HepG2 (cell line): ENCODE data around the gene PLSCR3. TPM values are rescaled to one million over a fixed set of nuclear protein-coding genes. Genes with fewer than 3 reads are reported as not detected.

Source experiments
- ARHGAP35 ChIP-seq: sonication (generic); formaldehyde crosslinking; IDR thresholded peaks from 2 replicates; pipeline ENCODE4 v1.9.0; 2022; ENCODE audit warnings: mild to moderate bottlenecking, inconsistent platforms, moderate library complexity, missing genetic modification reagents, borderline replicate concordance
- ATAD3A ChIP-seq: sonication (generic); formaldehyde crosslinking; IDR thresholded peaks from 2 replicates; pipeline ENCODE4 v1.4.0; 2020; ENCODE audit warnings: missing genetic modification reagents
- CEBPB ChIP-seq: IDR thresholded peaks from 2 replicates; pipeline ENCODE4 v1.6.1; 2011; ENCODE audit warnings: low read depth, low read length, improper control_type of control experiment, borderline replicate concordance
- DMTF1 ChIP-seq: sonication (generic); formaldehyde crosslinking; IDR thresholded peaks from 2 replicates; pipeline ENCODE4 v1.4.0; 2020; ENCODE audit warnings: mild to moderate bottlenecking, missing genetic modification reagents
- DPF2 ChIP-seq: sonication (generic); formaldehyde crosslinking; IDR thresholded peaks from 2 replicates; pipeline ENCODE4 v1.4.0; 2020; ENCODE audit warnings: mild to moderate bottlenecking, low read depth, missing genetic modification reagents, borderline replicate concordance
- E2F2 ChIP-seq: sonication (generic); formaldehyde crosslinking; IDR thresholded peaks from 2 replicates; pipeline ENCODE4 v1.4.0; 2020; ENCODE audit warnings: missing genetic modification reagents, borderline replicate concordance
- HCFC1 ChIP-seq: fragments of 150-350 bp; IDR thresholded peaks from 2 replicates; pipeline ENCODE4 v1.6.1; 2014; ENCODE audit warnings: low read depth, low read length
- HNRNPH1 ChIP-seq: fragments of 200-400 bp; formaldehyde crosslinking; optimal IDR thresholded peaks from 2 replicates; pipeline ENCODE3; 2017; ENCODE audit warnings: mild to moderate bottlenecking, low read depth, low read length
- KDM2A ChIP-seq: sonication (generic); formaldehyde crosslinking; IDR thresholded peaks from 2 replicates; pipeline ENCODE4 v1.4.0; 2020; ENCODE audit warnings: low read depth, missing genetic modification reagents, borderline replicate concordance
- NFYC ChIP-seq: IDR thresholded peaks from 2 replicates; pipeline ENCODE4 v1.6.1; 2016; ENCODE audit warnings: missing genetic modification reagents, missing compliant biosample characterization
- RCOR2 ChIP-seq: IDR thresholded peaks from 2 replicates; pipeline ENCODE4 v1.6.1; 2016; ENCODE audit warnings: missing biosample characterization, missing genetic modification reagents
- SAFB2 ChIP-seq: sonication (generic); formaldehyde crosslinking; IDR thresholded peaks from 2 replicates; pipeline ENCODE4 v1.5.1; 2020; ENCODE audit warnings: missing genetic modification reagents, low read depth, mild to moderate bottlenecking, borderline replicate concordance
- SIN3B ChIP-seq: fragments of 150-350 bp; IDR thresholded peaks from 2 replicates; pipeline ENCODE4 v1.6.1; 2014; ENCODE audit warnings: low read length
- SMARCE1 ChIP-seq: fragments of 450-650 bp; IDR thresholded peaks from 2 replicates; pipeline ENCODE4 v1.6.1; 2017; ENCODE audit warnings: borderline replicate concordance
- ZNF205 ChIP-seq: IDR thresholded peaks from 2 replicates; pipeline ENCODE4 v1.6.1; 2018; ENCODE audit warnings: missing biosample characterization, missing genetic modification reagents
- ZNF333 ChIP-seq: sonication (generic); formaldehyde crosslinking; IDR thresholded peaks from 2 replicates; pipeline ENCODE4 v1.4.0; 2020; ENCODE audit warnings: mild to moderate bottlenecking, missing genetic modification reagents, borderline replicate concordance
- ZNF484 ChIP-seq: sonication (generic); formaldehyde crosslinking; IDR thresholded peaks from 2 replicates; pipeline ENCODE4 v1.5.1; 2020; ENCODE audit warnings: mild to moderate bottlenecking, low read depth, missing genetic modification reagents, borderline replicate concordance
- ZNF614 ChIP-seq: IDR thresholded peaks from 2 replicates; pipeline ENCODE4 v1.6.1; 2018; ENCODE audit warnings: missing biosample characterization, missing genetic modification reagents, inconsistent platforms, borderline replicate concordance
- ZNF616 ChIP-seq: sonication (generic); formaldehyde crosslinking; IDR thresholded peaks from 2 replicates; pipeline ENCODE4 v1.5.0; 2020; ENCODE audit warnings: low read depth, mild to moderate bottlenecking, missing genetic modification reagents
- ZNF629 ChIP-seq: sonication (generic); formaldehyde crosslinking; conservative IDR thresholded peaks from 2 replicates; pipeline ENCODE4 v1.5.0; 2020; ENCODE audit warnings: missing genetic modification reagents
- ZNF773 ChIP-seq: sonication (generic); formaldehyde crosslinking; IDR thresholded peaks from 2 replicates; pipeline ENCODE4 v1.4.0; 2020; ENCODE audit warnings: missing genetic modification reagents, borderline replicate concordance
- ZNF781 ChIP-seq: sonication (generic); formaldehyde crosslinking; IDR thresholded peaks from 2 replicates; pipeline ENCODE4 v1.5.1; 2020; ENCODE audit warnings: borderline replicate concordance, mild to moderate bottlenecking, missing genetic modification reagents; ENCODE audit errors: not compliant biosample characterization
- polyA plus RNA-seq, 8 experiments: library from polyadenylated mRNA; depleted of rRNA in 3 of 8; stranded (reverse) in 7 of 8; unstranded in 1 of 8; fragments of >200 nt; fragmentation: Illumina TruSeq in 4 of 8; extraction: Trizol in 4 of 8; gene quantifications; 2 replicates each; pipeline versions ENCODE4 v1.2.1 to v1.2.3, GENCODE V29; 2011 to 2016; ENCODE audit warnings: low read depth in 4 of 8, missing spikeins in 1 of 8, mixed read lengths in 1 of 8; ENCODE audit not compliant: insufficient read depth in 1 of 8
- total RNA-seq, 5 experiments: library from RNA; depleted of rRNA; stranded (reverse); fragments of >200 nt; fragmentation: Illumina TruSeq; extraction: Trizol; gene quantifications; 2 replicates each; pipeline ENCODE4 v1.2.3, GENCODE V29; 2016; ENCODE audit warnings: low read depth in 1 of 5
- TF ChIP-seq, protein P1 (sequence below): sonication (generic); formaldehyde crosslinking; IDR thresholded peaks from 2 replicates; pipeline ENCODE4 v1.4.0; 2020; ENCODE audit warnings: mild to moderate bottlenecking, missing genetic modification reagents

PLSCR3 gene
- total and polyA plus RNA-seq, 2 of the 13 experiments (the other 11 are each of a cell fraction or from before 2014, with no cell fraction given) = 5.6 to 6.2 TPM

- TF ChIP-seq, protein P1, sequence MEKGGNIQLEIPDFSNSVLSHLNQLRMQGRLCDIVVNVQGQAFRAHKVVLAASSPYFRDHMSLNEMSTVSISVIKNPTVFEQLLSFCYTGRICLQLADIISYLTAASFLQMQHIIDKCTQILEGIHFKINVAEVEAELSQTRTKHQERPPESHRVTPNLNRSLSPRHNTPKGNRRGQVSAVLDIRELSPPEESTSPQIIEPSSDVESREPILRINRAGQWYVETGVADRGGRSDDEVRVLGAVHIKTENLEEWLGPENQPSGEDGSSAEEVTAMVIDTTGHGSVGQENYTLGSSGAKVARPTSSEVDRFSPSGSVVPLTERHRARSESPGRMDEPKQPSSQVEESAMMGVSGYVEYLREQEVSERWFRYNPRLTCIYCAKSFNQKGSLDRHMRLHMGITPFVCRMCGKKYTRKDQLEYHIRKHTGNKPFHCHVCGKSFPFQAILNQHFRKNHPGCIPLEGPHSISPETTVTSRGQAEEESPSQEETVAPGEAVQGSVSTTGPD (CRISPR knock-in tag) = no peak
- TF ChIP-seq ZNF333 (no peak), ZNF484 (CRISPR knock-in tag) (no peak), SAFB2 (CRISPR knock-in tag) (no peak), SMARCE1 (no peak), E2F2 (CRISPR knock-in tag) (no peak), HCFC1 (no peak), HNRNPH1 (no peak), KDM2A (CRISPR knock-in tag) (peak; percentile 39; the same call in 1 of the 2 replicates), DMTF1 (CRISPR knock-in tag) (no peak), ZNF781 (no peak), ATAD3A (CRISPR knock-in tag) (no peak), SIN3B (no peak), ZNF629 (CRISPR knock-in tag) (no peak), ZNF614 (CRISPR knock-in tag) (no peak), CEBPB (no peak), ZNF616 (CRISPR knock-in tag) (no peak), DPF2 (no peak), ARHGAP35 (CRISPR knock-in tag) (0 out of 2 replicates have a peak, but pooled peaks have one; percentile 35), ZNF205 (CRISPR knock-in tag) (no peak), ZNF773 (CRISPR knock-in tag) (no peak), NFYC (no peak), RCOR2 (CRISPR knock-in tag) (no peak)
Measured at GRCh38 chr17:7436556-7437368, 42.4 kb upstream of the PLSCR3 start (continued).
